Caco-2 (cell line): ENCODE results near the gene SLC24A4. TPM values are rescaled to one million over a fixed set of nuclear protein-coding genes. Genes with fewer than 3 reads are reported as not detected.

Source experiments
- BruUV-seq: library from RNA; stranded (reverse); fragments of 400-500 nt; replicated peaks from 2 replicates; lab custom pipeline; 2021; lab: Mats Ljungman, UMichigan
- CTCF ChIA-PET: fragments of 300-600 bp; sonication (Branson Sonifier 250); formaldehyde crosslinking; loops from one replicate; lab custom pipeline; 2022; ENCODE audit warnings: antibody characterized with exemption; lab: Charles Lee
- POLR2A ChIA-PET: fragments of 300-600 bp; sonication (Branson Sonifier 250); formaldehyde crosslinking; loops from one replicate; lab custom pipeline; 2022; ENCODE audit warnings: antibody characterized with exemption; lab: Charles Lee
- DNase-seq, 2 experiments: peaks; one replicate each; pipeline versions ENCODE4 v3.0.0 to v3.0.0-alpha.2; 2020 to 2022
- H3K27me3 ChIP-seq: replicated peaks from 2 replicates; pipeline ENCODE4 v1.6.0; 2011; ENCODE audit warnings: low read length; ENCODE audit not compliant: control insufficient read depth, insufficient read depth
- H3K36me3 ChIP-seq: 2 replicates; pipeline ENCODE4 v1.5.1; 2011; ENCODE audit warnings: low read length; ENCODE audit not compliant: control insufficient read depth, insufficient read depth
- H3K4me1 ChIP-seq: fragments of 250-450 bp; sonication (Bioruptor Pico); 2 replicates; pipeline ENCODE4 v1.5.1; 2020; ENCODE audit warnings: mild to moderate bottlenecking
- H3K4me3 ChIP-seq: 2 replicates; pipeline ENCODE4 v1.5.1; 2011; ENCODE audit warnings: low read depth, mild to moderate bottlenecking, control low read depth, low read length
- H3K9me3 ChIP-seq: fragments of 250-450 bp; sonication (Bioruptor Pico); 2 replicates; pipeline ENCODE4 v1.5.1; 2020; ENCODE audit warnings: mild to moderate bottlenecking, moderate library complexity
- H3K27ac Mint-ChIP-seq: one replicate; pipeline ENCODE4 v1.8.0; 2022; ENCODE audit warnings: mixed read lengths; ENCODE audit not compliant: unreplicated experiment
- H3K27me3 Mint-ChIP-seq: one replicate; pipeline ENCODE4 v1.8.0; 2022; ENCODE audit warnings: mixed read lengths; ENCODE audit not compliant: insufficient read depth, unreplicated experiment
- H3K36me3 Mint-ChIP-seq: one replicate; pipeline ENCODE4 v1.8.0; 2022; ENCODE audit warnings: mild to moderate bottlenecking, mixed read lengths; ENCODE audit not compliant: insufficient read depth, unreplicated experiment
- H3K4me1 Mint-ChIP-seq: one replicate; pipeline ENCODE4 v1.8.0; 2022; ENCODE audit warnings: low read depth, mixed read lengths; ENCODE audit not compliant: unreplicated experiment
- H3K4me3 Mint-ChIP-seq: one replicate; pipeline ENCODE4 v1.8.0; 2022; ENCODE audit warnings: mild to moderate bottlenecking, moderate library complexity, mixed read lengths; ENCODE audit not compliant: unreplicated experiment
- H3K9me3 Mint-ChIP-seq: one replicate; pipeline ENCODE4 v1.8.0; 2022; ENCODE audit warnings: mixed read lengths; ENCODE audit not compliant: unreplicated experiment
- intact Hi-C: fragments of 100-400 bp; cut with micrococcal nuclease; formaldehyde crosslinking; loops from one replicate; pipeline ENCODE4 v1.10.0; 2022; ENCODE audit not compliant: unreplicated experiment
- total RNA-seq: library from RNA; stranded (reverse); gene quantifications from 2 replicates; pipeline ENCODE4 v1.2.3, GENCODE V29; 2022
- TF ChIP-seq, protein P1 (sequence below), 2 experiments: fragments of 200-600 bp in 1 of 2; IDR thresholded peaks; 1 replicate in 1 of 2; 2 replicates in 1 of 2; pipeline versions ENCODE4 v1.5.1 to v1.8.0; 2011 to 2022; ENCODE audit warnings: antibody characterized with exemption in 1 of 2, control low read depth in 1 of 2, inconsistent platforms in 1 of 2, low read depth in 1 of 2, low read length in 1 of 2, mild to moderate bottlenecking in 1 of 2, moderate library complexity in 1 of 2; ENCODE audit not compliant: insufficient read depth in 1 of 2, severe bottlenecking in 1 of 2, unreplicated experiment in 1 of 2

The SLC24A4 gene
- total RNA-seq, 1 experiment from 2014 or later: not detected

DNA sequence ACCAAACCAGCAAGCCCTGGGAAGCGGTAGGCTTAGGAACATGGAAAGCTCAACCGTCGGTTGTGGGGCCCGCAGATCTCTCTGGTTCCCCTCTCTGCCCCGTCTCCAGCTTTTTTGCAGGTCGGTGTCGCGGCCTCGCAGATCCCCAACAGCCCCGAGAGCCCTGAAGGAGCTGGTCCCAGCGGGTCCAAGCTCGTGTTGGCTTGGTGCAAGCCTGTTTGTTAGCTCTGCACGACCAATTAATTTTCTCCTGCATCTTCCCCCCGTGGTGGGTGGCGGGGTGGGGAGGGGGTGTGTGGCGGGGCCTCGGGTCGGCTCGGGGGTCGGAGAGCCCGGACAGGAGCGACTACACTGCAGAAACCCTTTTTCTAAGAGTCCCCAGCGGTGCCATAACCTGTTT, 449 bp upstream of the SLC24A4 start:
- no TSS peak for BruUV-seq
- Mint-ChIP-seq H3K36me3 (no peaks in the 10 kb centered on the region), H3K27me3 (peaks cover 20% of the 10 kb centered on the region), H3K4me3 (no peak overlapping the region), H3K27ac (no peak overlapping the region), H3K9me3 (peaks cover 8% of the 10 kb centered on the region), H3K4me1 (no peaks in the 10 kb centered on the region)
- no peak overlapping the region for H3K4me3 ChIP-seq
- intact Hi-C loops: no loop called here
- no peaks in the 10 kb centered on the region for H3K27me3 ChIP-seq
- H3K36me3 ChIP-seq: no peaks in the 10 kb centered on the region
- no peak for DNase-seq
- H3K4me1 ChIP-seq: no peaks in the 10 kb centered on the region
- no peaks in the 10 kb centered on the region for H3K9me3 ChIP-seq
- CTCF ChIA-PET: no interaction called here
- TF ChIP-seq, protein P1, sequence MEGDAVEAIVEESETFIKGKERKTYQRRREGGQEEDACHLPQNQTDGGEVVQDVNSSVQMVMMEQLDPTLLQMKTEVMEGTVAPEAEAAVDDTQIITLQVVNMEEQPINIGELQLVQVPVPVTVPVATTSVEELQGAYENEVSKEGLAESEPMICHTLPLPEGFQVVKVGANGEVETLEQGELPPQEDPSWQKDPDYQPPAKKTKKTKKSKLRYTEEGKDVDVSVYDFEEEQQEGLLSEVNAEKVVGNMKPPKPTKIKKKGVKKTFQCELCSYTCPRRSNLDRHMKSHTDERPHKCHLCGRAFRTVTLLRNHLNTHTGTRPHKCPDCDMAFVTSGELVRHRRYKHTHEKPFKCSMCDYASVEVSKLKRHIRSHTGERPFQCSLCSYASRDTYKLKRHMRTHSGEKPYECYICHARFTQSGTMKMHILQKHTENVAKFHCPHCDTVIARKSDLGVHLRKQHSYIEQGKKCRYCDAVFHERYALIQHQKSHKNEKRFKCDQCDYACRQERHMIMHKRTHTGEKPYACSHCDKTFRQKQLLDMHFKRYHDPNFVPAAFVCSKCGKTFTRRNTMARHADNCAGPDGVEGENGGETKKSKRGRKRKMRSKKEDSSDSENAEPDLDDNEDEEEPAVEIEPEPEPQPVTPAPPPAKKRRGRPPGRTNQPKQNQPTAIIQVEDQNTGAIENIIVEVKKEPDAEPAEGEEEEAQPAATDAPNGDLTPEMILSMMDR (IDR thresholded peaks at IDR 0.05; ENCODE audit: insufficient read depth in 1 of 2, low read depth in 1 of 2, low read length in 1 of 2, severe bottlenecking in 1 of 2, unreplicated experiment in 1 of 2): no peak
- POLR2A ChIA-PET: interaction anchor here (0.6 kb wide), 1 partner anchor 15 kb away, joined by 3 read pairs; no protein-coding TSS in a partner anchor

DNA sequence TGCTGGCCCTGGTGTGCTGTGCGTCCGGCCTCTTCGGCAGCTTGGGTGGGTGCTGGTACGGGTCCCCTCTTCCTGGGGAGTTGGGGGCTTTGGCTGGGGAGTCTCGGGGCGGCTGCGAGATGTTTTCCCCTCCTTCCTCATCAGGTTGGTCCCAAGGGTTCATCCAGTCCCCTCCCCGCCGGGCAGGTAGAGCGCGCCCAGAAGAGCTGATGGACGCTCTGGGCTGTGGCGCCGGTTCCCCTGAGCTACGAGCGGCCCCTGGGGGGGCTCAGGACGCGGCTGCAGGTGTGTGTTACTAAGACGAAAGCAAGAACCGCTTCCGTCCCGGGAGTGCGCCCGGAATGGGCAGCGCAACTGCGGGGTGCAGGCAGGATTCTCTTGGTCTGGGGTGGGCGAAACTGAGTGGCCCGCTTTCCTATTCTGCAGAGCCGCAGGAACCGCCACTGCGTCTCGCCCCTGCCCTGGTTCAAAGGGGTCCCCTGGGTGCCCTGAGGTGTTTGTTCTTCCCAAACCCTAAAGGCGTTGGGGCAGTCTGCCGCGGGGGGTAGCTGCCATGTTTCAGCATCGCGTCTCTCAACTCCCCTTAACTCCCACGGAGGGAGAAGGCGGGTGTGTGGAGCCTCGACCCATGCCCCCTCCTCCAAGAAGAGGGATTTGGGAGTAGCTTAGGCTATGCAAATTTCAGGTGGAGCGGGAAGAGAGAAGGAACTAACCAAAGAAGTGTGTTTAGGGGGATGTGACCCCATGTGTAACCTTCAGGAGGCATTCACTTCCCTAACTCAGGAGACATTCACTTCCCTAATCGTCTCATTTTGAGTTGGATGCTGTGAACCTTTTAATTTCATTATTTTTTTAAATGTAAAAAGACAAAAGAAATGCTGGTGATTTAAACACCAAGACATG, 1.2 kb downstream of the SLC24A4 start:
- POLR2A ChIA-PET: no interaction called here
- no peak overlapping the region for H3K4me3 Mint-ChIP-seq

DNA sequence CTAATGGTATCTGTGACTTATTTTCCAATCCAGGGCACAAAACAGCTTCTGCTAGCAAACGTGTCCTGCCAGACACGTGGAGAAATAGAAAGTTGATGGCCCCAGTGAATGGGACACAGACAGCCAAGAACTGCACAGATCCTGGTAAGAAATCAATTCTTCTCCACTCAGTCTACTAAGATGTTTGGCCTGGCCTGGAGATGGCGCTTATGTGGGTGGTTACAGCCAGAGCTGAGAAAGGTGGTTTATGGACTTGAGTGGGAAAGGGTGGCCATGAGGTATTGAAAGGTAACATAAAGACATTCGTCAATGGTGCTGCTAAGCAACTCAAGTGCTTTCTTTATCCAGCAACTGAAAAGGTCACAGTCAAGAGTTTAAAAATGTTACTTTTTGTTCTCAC, 2.9 kb downstream of the SLC24A4 start:
- Histone ChIP-seq H3K4me1 (no peaks in the 10 kb centered on the region), H3K36me3 (no peaks in the 10 kb centered on the region), H3K9me3 (no peaks in the 10 kb centered on the region), H3K27me3 (no peaks in the 10 kb centered on the region), H3K4me3 (no peak overlapping the region)
- ChIA-PET POLR2A (no interaction called here), CTCF (no interaction called here)
- no peaks in the 10 kb centered on the region for H3K4me1 Mint-ChIP-seq
- BruUV-seq: no TSS peak
- H3K36me3 Mint-ChIP-seq: no peaks in the 10 kb centered on the region
- TF ChIP-seq, protein P1 (IDR thresholded peaks at IDR 0.05; ENCODE audit: insufficient read depth in 1 of 2, low read depth in 1 of 2, low read length in 1 of 2, severe bottlenecking in 1 of 2, unreplicated experiment in 1 of 2): peak in 1 of 2 experiments; percentile 11
- intact Hi-C loops: no loop called here
- no peak overlapping the region for H3K4me3 Mint-ChIP-seq
- peaks cover 5% of the 10 kb centered on the region for H3K27me3 Mint-ChIP-seq
- peak in 1 of 2 experiments; percentile 7 for DNase-seq
- no peak overlapping the region for H3K27ac Mint-ChIP-seq
- H3K9me3 Mint-ChIP-seq: no peaks in the 10 kb centered on the region

More for the DNA sequence above, 1.2 kb downstream of the SLC24A4 start:
- DNase-seq: no peak
- no peaks in the 10 kb centered on the region for H3K4me1 ChIP-seq
- no peaks in the 10 kb centered on the region for H3K9me3 Mint-ChIP-seq
- H3K9me3 ChIP-seq: no peaks in the 10 kb centered on the region
- H3K4me1 Mint-ChIP-seq: no peaks in the 10 kb centered on the region
- CTCF ChIA-PET: interaction anchor here (0.6 kb wide), 1 partner anchor 1037 kb away, joined by 3 read pairs; no protein-coding TSS in a partner anchor
- peaks cover 8% of the 10 kb centered on the region for H3K27me3 Mint-ChIP-seq
- no peak overlapping the region for H3K27ac Mint-ChIP-seq
- intact Hi-C loops: no loop called here
- no peaks in the 10 kb centered on the region for H3K36me3 ChIP-seq
- H3K36me3 Mint-ChIP-seq: no peaks in the 10 kb centered on the region
- TF ChIP-seq, protein P1 (IDR thresholded peaks at IDR 0.05; ENCODE audit: insufficient read depth in 1 of 2, low read depth in 1 of 2, low read length in 1 of 2, severe bottlenecking in 1 of 2, unreplicated experiment in 1 of 2): no peak
- no peaks in the 10 kb centered on the region for H3K27me3 ChIP-seq
- no TSS peak for BruUV-seq
- no peak overlapping the region for H3K4me3 ChIP-seq
